RPMI7951 (cell line): ENCODE measurements around the gene SDK2. TPM values are rescaled to one million over a fixed set of nuclear protein-coding genes. Genes with fewer than 3 reads are reported as not detected.

Experiments used
- DNase-seq: peaks from one replicate; pipeline ENCODE4 v3.0.0-alpha.2; 2012; ENCODE audit warnings: low read depth
- total RNA-seq: library from RNA; depleted of rRNA; stranded (reverse); fragments of >200 nt; shearing (Covaris generic); gene quantifications from 2 replicates; pipeline ENCODE4 v1.2.3, GENCODE V29; 2014

SDK2 gene
- total RNA-seq, 1 experiment from 2014 or later, result 1.1 TPM

DNA sequence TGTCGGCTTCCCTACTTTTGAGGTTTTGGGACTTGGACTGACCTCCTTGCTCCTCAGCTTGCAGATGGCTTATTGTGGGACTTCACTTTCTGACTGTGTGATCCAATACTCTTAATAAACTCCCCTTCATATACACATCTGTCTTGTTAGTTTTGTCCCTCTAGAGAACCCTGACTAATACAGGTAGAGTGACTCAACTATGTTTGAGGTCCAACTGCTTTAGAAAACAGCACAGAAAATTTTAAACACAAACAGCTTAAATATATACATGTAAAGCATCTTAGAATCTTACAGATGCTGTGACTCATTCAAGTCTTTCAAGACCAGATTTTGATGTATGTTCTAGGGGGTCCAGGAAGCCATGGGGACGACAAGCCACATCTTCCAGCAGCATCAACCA lies 11.7 kb downstream of the SDK2 start:
- DNase-seq, result no peak

DNA sequence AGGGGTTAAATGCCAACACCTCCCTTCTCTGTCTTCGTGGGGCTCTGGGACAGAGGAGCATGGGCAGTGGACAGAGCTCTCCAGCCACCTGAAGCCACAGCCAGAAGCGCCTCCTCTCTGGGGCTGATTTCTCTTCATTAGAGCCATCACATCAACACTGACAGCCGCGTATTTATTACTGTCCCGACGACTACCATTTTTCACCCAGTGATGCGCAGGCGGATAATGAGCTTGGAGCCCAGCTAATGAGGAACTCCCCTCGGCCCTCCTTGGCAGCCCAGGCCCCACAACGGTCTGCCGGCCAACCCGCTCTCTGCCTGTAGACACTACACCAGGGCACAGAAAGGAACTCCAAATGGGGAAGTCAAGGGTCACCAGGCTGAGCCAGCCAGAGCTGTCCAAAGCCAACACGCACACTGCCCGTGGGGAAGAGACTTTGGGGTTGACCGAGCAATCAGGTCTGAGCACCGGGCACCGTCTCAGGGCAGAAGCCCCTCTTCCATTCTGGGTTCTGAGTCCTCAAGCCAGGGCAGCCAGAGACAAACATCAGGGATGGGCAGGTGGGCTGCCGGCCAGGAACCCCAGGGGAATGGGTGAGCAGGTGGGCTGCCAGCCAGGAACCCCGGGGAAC lies 13.2 kb downstream of the SDK2 start:
- no peak for DNase-seq

DNA sequence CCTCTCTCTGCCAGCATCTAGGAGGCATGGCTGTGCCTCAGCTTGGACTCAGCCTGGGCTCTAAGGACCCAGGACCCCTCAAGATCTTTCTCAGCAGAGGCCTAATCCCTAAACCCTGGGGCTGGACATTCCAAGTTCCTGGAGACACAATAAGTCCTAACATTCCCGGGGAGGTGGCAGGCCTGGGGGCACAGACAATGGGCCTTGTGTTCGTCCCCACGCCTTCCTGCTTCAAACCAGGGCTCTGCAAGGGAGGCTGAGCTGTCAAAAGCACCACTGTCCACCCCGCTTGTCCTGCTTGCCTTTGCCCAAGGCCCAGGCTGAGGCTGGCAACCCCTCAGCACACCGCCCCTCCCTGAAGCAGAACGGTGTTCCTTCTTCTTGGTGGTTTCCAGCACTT lies 13.7 kb downstream of the SDK2 start:
- DNase-seq, result peak; percentile 33

DNA sequence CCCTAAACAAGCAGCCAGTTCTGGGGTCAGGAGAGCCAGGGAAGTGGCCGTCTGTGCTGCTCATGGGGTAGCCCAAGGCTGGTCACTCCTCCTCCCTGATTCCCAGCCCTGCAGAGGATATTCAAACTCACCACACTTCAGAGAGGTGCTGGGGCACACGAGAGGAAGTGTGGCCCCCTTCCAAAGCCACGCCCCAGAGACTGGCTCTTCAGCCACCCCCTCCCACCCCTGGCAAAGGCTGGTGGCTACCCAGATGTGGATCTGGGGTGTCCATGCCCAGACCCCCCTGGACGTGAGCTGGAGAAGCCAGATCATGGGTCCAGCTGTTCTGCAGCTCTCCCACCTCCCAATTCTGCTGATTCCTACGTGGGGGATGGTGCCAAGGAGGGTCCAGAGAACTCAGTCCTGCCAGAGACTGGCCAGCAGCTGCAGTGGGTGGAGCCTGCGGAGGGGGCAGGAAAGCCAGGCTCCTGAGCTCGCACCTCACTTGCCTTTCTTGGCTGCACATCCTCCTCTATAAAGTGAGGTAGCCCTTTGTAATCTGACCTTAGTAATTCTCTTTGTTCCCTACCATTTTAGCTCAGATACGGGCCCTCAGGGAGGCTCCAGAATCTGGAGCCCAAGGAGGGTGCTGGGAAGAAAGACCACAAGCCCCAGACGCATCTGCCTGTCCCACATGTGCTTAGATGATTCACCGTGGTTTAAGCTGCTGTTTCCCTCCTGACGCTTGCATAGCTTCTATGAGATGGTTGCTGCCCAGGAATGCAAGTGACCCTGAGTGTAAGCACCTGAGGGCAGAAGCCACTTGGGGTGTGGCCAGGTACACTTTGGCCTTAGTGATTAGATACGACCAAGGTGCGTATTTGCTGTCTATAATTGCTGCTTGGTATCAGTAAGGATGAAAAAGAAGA lies 15.3 kb downstream of the SDK2 start:
- peak; percentile 54 for DNase-seq

DNA sequence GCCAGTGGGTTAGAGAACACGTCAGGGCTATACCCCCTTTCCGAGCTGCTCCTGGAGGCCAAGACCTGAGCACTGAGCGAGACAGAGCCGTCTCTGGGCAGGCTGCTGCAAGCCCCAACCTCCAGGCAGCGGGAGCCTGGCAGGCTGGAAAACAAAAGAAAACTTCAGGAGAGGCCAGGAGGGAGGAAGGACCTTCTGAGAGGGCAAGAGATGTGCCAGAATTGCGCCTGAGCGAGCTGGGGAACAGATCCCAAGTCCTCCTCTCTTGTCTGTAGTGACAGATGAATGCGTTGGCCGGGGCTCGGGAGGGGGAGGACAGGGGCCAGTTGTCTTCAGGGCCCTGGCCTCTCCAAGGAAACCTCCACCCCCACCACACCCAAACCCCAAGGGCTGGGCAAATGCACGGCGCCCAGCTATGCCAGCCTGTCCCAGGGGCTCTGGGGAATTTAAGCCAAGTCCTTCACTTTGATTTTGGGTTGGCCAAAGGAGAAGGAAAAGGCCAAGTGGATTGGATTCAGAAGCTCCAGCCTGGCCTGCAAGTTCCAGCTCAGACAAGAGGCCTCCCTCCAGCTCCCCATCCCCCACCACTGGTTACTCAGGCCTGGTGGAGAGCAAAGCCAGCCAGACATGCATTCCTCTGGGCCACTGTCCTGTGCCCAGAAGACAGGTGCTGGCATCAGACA lies 18.1 kb downstream of the SDK2 start:
- DNase-seq, result no peak

DNA sequence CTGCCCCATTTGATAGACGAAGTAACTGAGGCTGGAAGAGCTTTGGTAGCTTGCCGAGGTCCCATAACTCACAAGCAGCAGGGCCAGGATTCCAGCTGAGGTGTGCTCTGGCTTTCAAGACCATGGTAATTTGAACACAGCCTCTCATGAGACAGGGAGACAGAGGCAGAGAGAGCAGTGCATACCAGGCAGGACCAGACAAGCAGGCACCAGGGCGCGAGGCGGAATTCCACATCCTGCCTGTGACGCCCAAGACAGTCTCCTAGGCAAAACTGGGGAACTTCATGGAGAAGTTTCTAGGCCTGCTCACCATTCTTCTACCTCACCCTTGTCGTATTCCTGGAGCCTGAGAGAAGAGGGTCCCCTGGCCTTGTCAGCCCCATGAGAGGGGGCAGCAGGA lies 19.2 kb downstream of the SDK2 start:
- DNase-seq, result no peak

DNA sequence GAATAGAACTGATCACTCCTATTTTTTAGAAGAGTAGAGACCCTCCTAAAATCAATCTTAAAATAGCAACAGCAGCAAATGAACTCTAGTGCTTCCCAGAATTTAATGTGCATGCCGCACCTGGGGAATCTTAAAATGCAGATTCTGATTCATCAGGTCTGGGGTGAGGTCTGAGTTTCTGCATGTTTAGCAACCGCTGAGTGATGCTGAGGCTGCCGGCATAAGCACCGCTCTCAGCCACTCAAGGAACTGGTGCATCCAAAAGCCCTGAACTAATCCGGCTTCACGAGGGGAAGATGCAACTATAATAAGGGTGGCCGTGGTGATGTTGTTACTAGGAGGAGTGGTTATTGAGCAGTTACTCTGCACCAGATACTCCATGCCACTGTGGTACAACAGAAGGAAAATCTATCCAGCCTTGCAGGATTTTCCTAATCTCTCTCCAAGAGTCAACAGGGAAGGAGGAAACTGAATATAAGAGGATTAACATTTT lies 19.7 kb downstream of the SDK2 start:
- DNase-seq, result no peak

DNA sequence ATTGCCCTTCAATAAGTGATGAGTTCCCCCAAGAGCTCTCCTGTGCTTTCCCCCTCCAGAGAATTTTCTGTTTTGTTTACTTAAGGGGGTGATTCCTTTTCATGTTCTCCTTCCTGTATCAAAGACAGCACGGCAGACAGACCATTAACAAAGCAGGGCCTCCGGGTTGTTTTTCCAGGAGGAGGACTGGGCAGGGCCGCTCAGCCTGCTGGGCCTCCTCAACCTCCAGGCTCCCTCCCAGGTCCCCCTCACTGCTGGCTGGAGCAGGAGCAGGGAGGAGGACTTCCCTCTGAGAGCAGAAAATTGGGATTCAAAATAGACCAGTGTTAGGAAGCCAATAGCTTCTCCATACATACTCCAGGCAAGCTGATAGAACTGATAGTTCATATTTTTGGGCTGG lies 20.4 kb downstream of the SDK2 start:
- no peak for DNase-seq

DNA sequence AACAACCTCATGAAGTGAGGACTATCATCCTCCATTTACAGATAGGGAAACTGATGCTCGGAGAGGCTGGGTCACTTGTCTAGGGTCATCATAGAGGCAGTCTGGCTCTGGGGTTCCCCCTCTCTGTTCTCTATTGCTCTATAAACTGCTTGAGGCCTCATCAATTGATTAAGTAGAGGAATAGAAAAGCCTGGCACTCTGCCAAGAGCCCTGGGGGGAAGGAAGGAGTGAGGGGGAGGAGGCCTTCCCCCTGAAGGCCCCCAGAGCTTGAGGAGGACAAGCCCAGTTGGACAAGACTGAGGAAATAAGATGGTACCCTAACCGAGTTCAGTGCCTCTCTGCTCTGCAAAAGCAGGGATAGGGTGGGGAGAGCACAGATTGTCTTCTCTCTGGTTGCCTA lies 21.0 kb downstream of the SDK2 start:
- no peak for DNase-seq

DNA sequence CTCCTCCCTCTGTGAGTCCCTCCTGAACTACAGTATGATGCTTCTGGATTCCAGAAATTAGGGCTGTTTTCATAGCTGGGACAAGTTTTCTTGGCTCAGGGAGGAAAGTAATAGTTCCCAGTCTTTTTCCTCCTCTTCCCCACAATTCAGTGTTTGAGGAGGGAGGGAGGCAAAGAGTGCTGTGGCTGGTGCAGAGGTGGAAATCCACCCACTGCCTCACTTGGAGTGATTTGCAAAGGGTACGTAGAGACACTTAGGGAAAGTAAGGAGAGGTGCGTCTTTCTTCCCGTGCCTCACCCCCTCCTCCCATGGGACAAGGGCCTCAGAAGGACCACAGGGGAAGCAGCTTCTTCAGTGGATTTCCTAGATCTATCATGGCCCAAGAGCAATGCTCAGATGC lies 21.9 kb downstream of the SDK2 start:
- no peak for DNase-seq

DNA sequence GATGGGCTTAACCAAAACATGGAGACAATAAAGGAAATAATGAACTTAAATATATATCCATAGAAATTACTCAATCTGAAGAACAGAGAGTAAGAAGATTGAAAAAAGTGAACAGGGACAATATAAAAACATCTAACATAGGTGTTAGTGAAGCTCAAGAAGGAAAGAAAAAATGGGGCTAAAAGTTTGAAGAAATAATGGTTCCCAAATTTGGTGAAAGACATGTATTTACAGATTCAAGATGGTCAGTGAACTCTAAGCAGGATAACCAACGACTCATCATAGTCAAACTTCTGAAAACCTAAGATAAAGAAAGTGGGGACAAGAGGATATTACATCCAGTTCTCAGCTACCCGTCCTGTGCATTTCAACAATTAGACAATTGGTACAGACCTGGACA lies 22.6 kb downstream of the SDK2 start:
- DNase-seq, result no peak

DNA sequence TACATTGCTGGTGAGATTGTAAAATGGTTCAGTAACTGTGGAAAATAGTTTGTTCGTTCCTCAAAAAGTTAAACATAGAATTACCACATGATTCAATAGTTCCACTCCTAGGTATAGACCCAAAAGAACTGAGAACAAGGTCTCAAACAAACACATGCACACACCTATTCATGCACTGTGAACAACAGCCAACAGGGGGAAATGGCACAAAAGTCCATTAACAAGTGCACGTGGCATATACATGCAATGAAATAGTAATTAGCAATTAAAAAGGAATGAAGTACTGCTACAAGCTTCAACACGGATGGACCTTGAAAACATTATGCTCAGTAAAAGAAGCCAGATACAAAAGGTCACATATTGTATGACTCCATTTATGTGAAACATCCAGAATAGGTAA lies 23.8 kb downstream of the SDK2 start:
- DNase-seq, result no peak

DNA sequence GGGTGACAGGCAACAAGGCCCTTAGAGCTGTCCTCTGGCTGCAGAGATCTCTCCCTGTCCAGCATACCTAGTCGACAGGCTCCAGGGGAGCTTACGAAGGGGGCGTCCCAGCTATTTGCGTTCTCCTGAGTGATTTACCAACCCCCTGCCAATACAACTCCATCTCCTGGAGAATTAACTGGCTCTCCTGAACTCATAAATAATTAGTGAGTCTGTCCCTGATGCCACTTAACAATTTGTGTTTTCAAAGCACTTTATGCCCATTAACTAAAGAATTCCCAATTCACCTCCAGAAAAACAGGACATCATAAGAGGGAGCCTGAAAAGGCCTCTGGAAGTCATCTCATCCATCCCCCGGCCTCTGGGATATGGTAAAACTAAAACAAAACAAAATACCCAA lies 26.7 kb downstream of the SDK2 start:
- no peak for DNase-seq

DNA sequence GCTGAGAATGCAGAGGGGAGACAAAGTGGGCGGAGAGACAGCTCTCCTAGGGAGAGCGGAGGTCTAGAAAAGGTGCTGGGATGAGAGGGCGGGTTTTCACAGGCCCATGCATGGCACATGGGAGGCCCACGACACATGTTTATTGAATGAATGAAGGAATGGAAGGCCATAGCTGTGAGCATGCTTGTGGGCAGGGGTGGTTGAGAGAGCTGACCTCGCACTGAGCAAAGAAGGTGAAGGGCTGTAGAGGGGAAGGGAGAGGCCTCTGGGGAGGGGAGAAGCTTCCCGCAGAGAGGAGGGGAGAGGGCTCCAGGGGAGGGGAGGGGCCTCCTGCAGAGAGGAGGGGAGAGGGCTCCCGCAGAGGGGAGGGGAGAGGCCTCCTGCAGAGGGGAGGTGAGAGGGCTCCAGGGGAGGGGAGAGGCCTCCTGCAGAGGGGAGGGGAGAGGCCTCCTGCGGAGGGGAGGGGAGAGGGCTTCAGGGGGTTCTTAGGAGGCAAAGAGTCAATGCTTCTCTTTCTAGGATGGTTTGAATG lies 27.3 kb downstream of the SDK2 start:
- DNase-seq, result no peak

DNA sequence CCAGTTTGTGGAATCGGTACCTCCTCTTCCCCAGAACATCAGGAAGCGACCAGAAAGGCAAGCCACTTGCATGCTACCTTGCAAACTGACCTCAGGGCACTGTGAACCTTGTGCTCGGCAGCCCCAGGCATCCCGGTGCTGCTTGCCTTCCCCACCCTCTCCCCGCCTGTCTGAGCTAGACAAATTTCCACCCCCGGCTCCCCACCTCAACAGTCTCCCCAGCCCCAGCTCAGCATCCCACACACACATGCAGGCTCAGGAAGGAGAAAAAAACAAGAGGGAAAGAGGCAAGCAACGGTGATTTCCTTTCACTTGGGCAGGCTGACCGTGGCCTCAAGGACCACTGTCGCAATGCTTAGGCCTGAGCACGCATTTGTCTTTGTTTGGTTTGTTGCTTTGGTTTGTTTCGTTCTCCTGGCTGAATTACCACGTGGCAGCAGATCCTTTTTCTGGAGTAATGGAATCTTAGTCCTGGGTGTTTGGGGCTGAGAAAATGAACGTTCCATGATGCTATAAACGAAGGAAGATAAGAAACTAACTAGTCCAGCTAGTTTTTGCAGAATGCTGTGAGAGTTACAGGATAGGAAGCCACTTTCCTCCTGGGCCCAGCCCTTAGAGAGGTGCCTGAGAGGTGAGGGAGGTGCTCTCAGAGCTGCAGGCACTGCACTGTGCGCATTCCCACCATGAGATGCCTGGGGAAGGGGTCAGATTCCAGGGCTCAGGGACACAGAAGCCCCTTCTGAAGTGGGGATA lies 27.9 kb downstream of the SDK2 start:
- DNase-seq, result no peak

DNA sequence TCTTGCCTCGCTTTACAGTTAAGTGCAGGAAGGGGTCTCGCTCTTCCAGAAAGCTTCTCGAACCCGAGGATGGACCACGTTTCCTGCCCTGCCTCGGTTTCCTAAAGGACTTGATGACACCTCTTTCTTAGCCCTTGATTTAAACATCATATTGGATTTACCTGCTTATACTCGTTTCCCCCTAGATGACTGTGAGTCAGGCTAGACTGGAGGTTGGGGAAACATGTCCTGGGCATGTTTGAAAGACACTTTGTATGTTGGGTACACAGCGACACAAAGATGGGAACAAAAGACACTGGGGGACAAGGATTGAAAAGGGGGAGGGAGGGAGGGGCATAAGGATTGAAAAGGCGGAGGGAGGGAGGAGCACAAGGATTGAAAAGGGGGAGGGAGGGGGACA lies 30.0 kb downstream of the SDK2 start:
- no peak for DNase-seq

DNA sequence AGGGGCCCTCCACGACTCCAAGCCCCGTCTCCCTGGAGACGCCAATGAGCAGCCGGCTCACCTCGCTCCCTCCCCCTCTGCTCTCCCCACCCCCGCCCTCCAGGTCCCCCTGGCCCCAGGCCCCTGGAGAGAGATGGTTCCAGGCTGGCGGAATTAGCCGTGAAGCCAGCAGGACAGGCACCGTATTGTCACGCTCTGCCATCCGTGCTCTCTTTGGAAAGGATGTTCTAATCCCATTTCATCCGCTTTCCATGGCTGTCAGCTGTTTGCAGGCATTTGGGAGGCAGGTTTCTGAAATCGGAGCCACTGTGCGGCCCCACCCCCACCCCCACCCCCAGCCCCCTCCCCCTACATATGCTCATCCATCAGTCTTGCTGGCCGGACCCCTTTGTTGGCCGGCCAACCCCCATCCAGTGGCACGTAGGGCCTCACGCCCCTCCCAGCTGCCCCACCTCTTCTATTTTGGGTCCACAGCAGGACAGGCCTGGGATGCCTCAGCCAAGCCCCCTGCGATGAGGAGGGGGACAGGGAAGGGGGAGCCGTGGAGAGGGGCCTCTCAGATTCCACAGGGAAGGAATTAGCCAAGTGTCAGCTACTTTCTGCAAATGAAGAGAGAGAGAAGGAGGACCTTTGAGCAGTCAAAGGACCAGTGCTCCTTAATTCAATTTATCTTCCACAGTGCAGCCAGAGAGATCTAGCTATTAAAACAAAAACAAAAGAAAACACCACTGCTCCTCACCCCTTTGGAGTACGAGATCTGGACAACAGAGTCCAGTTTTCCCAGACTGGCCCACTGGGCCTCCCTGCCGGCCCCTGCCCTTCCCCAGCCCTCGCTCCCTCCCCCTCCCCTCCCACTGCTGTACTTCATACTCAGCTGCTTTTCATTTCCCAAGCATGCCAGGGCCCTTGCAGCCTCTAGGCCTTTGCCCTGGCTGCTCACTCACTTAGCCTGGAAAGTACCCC lies 30.7 kb downstream of the SDK2 start:
- DNase-seq, result no peak

DNA sequence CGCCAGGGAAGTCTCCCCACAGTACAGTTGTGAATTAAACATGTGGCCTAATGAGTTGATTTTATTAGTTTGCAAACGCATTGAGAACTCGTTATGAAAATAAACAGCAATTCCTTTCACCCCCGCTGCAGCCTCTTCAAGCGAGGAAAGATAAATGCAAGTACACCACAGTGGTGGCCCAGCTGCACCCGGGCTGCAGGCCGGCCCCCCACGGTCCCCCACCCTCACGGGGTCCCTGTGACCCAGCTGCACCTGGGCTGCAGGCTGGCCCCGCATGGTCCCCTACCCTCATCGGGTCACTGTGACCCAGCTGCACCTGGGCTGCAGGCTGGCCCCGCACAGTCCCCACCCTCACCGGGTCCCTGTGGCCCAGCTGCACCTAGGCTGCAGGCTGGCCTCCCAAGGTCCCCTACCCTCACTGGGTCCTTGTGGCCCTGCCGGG lies 32.2 kb downstream of the SDK2 start:
- no peak for DNase-seq

DNA sequence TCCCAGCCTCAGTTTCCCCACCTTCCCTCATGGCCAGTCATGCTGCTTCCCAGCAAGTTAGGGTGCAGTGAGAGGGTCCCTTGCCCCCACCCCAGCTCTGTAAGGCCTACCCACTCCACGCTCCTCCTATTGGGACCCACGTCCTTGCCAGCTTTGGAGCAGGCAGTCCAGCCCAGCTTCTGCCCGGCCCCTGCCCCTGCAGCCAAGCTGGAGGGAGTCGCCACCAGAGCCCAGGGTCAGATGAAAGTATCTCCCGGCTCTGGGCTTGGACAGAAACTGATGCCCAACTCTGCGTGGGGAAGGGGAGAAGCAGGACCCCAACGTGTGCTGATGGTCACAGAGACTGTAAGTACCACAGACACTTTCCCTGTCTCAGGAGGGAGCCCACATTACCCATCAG lies 32.6 kb downstream of the SDK2 start:
- DNase-seq, result no peak

DNA sequence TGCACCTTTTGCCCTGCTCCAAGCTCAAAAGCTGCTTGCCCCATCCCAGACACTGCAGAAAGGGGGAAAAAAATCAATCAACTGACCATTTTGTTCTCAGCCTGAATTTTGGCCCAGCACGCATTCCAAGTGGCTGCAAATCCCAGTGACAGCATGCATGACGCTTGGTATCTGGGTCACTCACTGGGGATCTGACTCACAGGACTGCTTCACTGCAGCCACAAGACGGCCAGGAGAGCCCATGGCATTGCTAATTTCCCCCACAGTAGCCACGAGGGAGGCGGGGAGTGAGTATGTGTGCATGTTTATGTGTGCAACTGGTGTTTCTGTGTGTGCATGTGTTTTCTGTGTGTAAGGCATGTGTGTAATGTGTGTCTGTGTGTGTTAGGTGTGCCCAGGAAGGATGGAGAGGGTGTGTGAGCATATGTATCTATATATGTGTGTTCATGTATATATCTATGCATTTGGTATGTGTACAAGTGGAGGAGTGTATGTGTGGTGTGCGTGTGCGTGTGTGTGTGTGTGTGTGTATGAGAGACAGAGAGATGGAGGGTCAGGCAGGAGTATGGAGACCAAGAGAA lies 33.8 kb downstream of the SDK2 start:
- peak; percentile 23 for DNase-seq
